ENCODE results near the gene PGAP1. TPM values are rescaled to one million over a fixed set of nuclear protein-coding genes. Genes with fewer than 3 reads are reported as not detected.
A peak's percentile ranks its signal among the peaks of the same experiment; 100 is the strongest.

The PGAP1 gene
- total RNA-seq, 1 experiment from 2014 or later, result 21.0 TPM

DNA sequence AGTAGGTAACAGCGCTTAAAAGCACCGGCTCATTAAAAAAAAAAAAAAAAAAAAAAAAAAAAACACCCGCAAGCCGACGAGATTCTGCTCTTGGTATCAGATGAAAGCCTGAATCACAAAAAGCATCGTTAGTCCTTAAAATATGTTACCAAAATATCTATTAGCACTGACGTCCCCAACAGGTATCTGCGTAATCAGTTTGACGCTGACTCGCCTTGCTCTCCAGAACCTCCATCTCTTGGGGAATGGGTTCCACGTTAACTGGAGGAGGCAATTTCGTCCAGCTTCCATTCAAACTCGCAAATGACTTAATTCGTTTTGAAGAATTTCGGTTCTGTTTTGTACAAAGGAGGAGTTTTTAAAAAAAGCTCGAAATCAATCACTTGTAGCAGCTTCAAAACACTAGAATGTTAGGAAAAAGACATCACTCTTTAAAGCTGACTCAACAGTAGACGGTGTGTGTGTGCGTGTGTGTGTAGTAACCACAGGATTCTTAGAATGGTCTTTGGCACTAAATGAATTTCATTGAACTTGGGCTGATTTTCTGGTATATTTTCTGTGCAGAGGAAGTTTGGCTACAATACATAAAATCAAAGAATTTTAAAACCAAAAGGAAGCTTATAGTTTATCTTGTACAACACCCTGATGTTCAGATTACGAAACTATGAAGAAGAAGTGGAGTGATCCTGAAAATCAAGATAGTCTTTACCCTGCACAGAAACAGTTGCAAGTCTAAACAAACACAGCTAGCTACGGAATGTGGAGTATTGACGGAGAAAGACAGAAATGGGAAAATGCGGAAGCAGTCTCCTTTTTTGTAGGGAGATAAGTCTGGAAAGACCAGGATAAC, 1.1 kb upstream of the PGAP1 start:
- no peak overlapping the region for H2BK20ac ChIP-seq (ENCODE audit: low read depth, low read length, poor library complexity, severe bottlenecking)
- no peak overlapping the region for H2AK5ac ChIP-seq (ENCODE audit: insufficient read length, low read length)
- no peak overlapping the region for H2BK5ac ChIP-seq (ENCODE audit: insufficient read length, low read length)
- Mint-ChIP-seq H3K4me3 (peak overlapping the region; percentile 99 to 100), H3K27ac (peak overlapping the region in 2 of 3 experiments; percentile 41 to 97; a peak in 5 of 7 replicates), H3K27me3 (ENCODE audit: low read depth) (peaks cover 15% of the 10 kb centered on the region), H3K36me3 (ENCODE audit: insufficient read depth in 1 of 3, low read depth in 3 of 3) (0 out of 7 replicates have a peak, but pooled peaks cover 0 to 3% (median 0%) of the 10 kb centered on the region in 3 experiments), H3K9me3 (peaks cover 0 to 2% of the 10 kb centered on the region in 2 experiments; a peak in 1 of 5 replicates), H3K4me1 (peaks cover 24 to 29% of the 10 kb centered on the region in 2 experiments)
- H2BK12ac ChIP-seq (ENCODE audit: insufficient read length, low read depth, low read length), result no peak overlapping the region
- H3K9ac ChIP-seq (ENCODE audit: extremely low read depth, insufficient read length, low read length), result peak overlapping the region; percentile 71
- H2AFZ ChIP-seq (ENCODE audit: low read length), result no peak overlapping the region
- no peak overlapping the region for H3K18ac ChIP-seq (ENCODE audit: insufficient read length, low read depth, low read length)
- no peak overlapping the region for H2BK120ac ChIP-seq (ENCODE audit: low read depth, low read length, poor library complexity, severe bottlenecking)
- H3K4me1 ChIP-seq (ENCODE audit: insufficient read depth, low read length), result no peaks in the 10 kb centered on the region
- H3K4ac ChIP-seq (ENCODE audit: low read depth, low read length), result no peak overlapping the region
- H3K27me3 ChIP-seq (ENCODE audit: insufficient read depth, low read length), result no peaks in the 10 kb centered on the region
- peak overlapping the region; percentile 90 for H3K4me2 ChIP-seq (ENCODE audit: insufficient read depth, insufficient read length, low read length)
- no peak overlapping the region for H3K27ac ChIP-seq (ENCODE audit: insufficient read length, low read depth, low read length)
- no peak overlapping the region for H4K8ac ChIP-seq (replicated peaks; ENCODE audit: insufficient read length, low read depth, low read length)
- H4K91ac ChIP-seq (ENCODE audit: insufficient read length, low read depth, low read length), result no peak overlapping the region
- no CpG with 5 or more reads among the region's 22 CpGs for WGBS (ENCODE audit: extremely low coverage, insufficient read length, low lambda C conversion rate)
- no peak overlapping the region for H3K23ac ChIP-seq (ENCODE audit: insufficient read length, low read depth, low read length)
- no peak for DNase-seq
- no peak overlapping the region for H3K56ac ChIP-seq (ENCODE audit: insufficient read length, low read depth, low read length)
- H2BK15ac ChIP-seq (ENCODE audit: low read depth, low read length), result no peak overlapping the region
- peaks cover 3% of the 10 kb centered on the region; the same call in 1 of the 2 replicates for H3K79me2 ChIP-seq (ENCODE audit: insufficient read depth, low read length)
- no peaks in the 10 kb centered on the region for H3K9me3 ChIP-seq (ENCODE audit: control insufficient read depth, low read depth, low read length)
- H3K23me2 ChIP-seq (ENCODE audit: insufficient read length, low read depth, low read length, poor library complexity, severe bottlenecking), result peaks cover 6% of the 10 kb centered on the region
- TF ChIP-seq, protein P1, sequence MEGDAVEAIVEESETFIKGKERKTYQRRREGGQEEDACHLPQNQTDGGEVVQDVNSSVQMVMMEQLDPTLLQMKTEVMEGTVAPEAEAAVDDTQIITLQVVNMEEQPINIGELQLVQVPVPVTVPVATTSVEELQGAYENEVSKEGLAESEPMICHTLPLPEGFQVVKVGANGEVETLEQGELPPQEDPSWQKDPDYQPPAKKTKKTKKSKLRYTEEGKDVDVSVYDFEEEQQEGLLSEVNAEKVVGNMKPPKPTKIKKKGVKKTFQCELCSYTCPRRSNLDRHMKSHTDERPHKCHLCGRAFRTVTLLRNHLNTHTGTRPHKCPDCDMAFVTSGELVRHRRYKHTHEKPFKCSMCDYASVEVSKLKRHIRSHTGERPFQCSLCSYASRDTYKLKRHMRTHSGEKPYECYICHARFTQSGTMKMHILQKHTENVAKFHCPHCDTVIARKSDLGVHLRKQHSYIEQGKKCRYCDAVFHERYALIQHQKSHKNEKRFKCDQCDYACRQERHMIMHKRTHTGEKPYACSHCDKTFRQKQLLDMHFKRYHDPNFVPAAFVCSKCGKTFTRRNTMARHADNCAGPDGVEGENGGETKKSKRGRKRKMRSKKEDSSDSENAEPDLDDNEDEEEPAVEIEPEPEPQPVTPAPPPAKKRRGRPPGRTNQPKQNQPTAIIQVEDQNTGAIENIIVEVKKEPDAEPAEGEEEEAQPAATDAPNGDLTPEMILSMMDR (conservative IDR thresholded peaks at IDR 0.05), result no peak
- no peak overlapping the region for H4K5ac ChIP-seq (ENCODE audit: insufficient read length, low read depth, low read length)
- H3K14ac ChIP-seq (ENCODE audit: insufficient read depth, low read length), result no peak overlapping the region
- H4K20me1 ChIP-seq (ENCODE audit: control insufficient read depth, insufficient read depth, insufficient read length), result no peaks in the 10 kb centered on the region
- H3T11ph ChIP-seq (ENCODE audit: low read length), result no peak overlapping the region
- H3K79me1 ChIP-seq (ENCODE audit: insufficient read depth, low read depth, low read length, poor library complexity, severe bottlenecking), result peaks cover 3% of the 10 kb centered on the region
